Measurements from ENCODE around the gene POLR2J3.
"Not testable (repeated sequence)": the region's sequence is repeated elsewhere in the genome, so short reads cannot be mapped to it uniquely, and the experiment has no call there.

The POLR2J3 gene

GRCh38 chr7:102602317-102602716 is 29.9 kb upstream of the POLR2J3 start:
- H3K27ac Mint-ChIP-seq; H3K4me1 Mint-ChIP-seq (ENCODE audit: low read depth); intact Hi-C loops (cut with micrococcal nuclease); H3K9me3 Mint-ChIP-seq; H3K4me3 Mint-ChIP-seq; H3K27me3 Mint-ChIP-seq: not testable (repeated sequence)
- peaks cover 12% of the 10 kb centered on the region for H3K36me3 Mint-ChIP-seq (ENCODE audit: low read depth)

GRCh38 chr7:102599699-102600098 is 27.3 kb upstream of the POLR2J3 start:
- H3K27ac Mint-ChIP-seq; H3K27me3 Mint-ChIP-seq; H3K9me3 Mint-ChIP-seq; H3K36me3 Mint-ChIP-seq (ENCODE audit: low read depth); H3K4me3 Mint-ChIP-seq; H3K4me1 Mint-ChIP-seq (ENCODE audit: low read depth); intact Hi-C loops (cut with micrococcal nuclease): not testable (repeated sequence)

- H3K4me3 Mint-ChIP-seq; intact Hi-C loops (cut with micrococcal nuclease); H3K9me3 Mint-ChIP-seq; H3K27ac Mint-ChIP-seq; H3K27me3 Mint-ChIP-seq; H3K36me3 Mint-ChIP-seq (ENCODE audit: low read depth); H3K4me1 Mint-ChIP-seq (ENCODE audit: low read depth): not testable (repeated sequence)
Observed at GRCh38 chr7:102596036-102596435, 23.7 kb upstream of the POLR2J3 start.

DNA sequence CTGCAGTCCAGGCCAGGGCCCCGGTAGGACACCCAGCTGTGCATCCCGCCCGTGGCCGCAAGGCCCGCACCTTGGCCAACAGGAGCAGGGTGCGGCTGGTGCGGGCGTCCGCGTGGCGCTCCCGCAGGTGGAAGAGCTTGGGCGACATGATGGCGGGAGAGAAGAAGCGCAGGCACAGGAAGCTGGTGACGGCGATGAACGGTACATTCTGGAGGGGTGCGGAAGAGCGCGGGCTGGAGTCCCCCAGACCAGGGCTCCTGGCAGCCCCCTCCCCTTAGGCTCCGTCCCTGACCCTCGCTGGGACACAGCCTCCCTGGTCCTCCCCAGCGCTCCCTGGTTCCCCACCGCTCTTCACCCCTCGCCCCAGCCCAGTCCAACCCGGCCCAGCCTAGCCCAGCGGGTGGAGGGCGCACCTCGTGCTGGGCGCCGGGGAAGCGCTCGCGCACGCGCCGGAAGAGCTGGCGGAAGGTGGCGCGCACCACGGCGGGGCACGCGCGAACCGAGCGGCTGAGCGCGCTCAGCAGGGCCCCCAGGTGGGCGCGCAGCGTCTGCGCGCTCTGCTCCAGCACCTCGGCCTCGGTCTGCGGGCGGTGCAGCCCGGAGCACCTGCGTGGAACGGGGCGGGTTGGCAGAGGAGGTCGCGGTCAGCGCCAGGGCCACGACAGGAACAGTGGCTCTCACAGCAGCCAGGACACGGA is 21.4 kb upstream of the POLR2J3 start:
- intact Hi-C loops (cut with micrococcal nuclease); H3K4me3 Mint-ChIP-seq; H3K36me3 Mint-ChIP-seq (ENCODE audit: low read depth); H3K27me3 Mint-ChIP-seq; H3K9me3 Mint-ChIP-seq; H3K4me1 Mint-ChIP-seq (ENCODE audit: low read depth); H3K27ac Mint-ChIP-seq: not testable (repeated sequence)

GRCh38 chr7:102592477-102593019 is 20.2 kb upstream of the POLR2J3 start:
- H3K27ac Mint-ChIP-seq; H3K36me3 Mint-ChIP-seq (ENCODE audit: low read depth); H3K27me3 Mint-ChIP-seq; H3K9me3 Mint-ChIP-seq; H3K4me1 Mint-ChIP-seq (ENCODE audit: low read depth); intact Hi-C loops (cut with micrococcal nuclease); H3K4me3 Mint-ChIP-seq: not testable (repeated sequence)

- H3K27me3 Mint-ChIP-seq; H3K9me3 Mint-ChIP-seq; H3K4me1 Mint-ChIP-seq (ENCODE audit: low read depth); H3K36me3 Mint-ChIP-seq (ENCODE audit: low read depth); H3K4me3 Mint-ChIP-seq; H3K27ac Mint-ChIP-seq; intact Hi-C loops (cut with micrococcal nuclease): not testable (repeated sequence)
Observed at GRCh38 chr7:102589857-102590256, 17.5 kb upstream of the POLR2J3 start.

DNA sequence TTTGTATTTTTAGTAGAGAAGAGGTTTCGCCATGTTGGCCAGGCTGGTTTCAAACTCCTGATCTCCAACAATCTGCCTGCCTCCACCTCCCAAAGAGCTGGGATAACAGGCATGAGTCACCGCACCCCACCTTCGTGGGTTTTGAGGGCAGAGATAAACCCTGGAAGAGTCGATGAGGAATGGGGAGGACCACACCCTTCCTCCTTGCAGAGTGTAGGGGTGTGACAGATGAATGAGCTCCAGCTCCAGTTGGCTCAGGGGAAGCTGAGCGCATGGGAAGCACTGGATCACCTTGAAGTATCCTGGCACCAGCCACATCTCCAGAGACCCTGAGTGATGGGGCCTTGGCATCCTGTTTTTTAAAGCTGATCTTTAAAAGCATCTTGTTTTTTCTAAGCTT is 11.1 kb upstream of the POLR2J3 start:
- H3K27me3 Mint-ChIP-seq; intact Hi-C loops (cut with micrococcal nuclease); H3K4me1 Mint-ChIP-seq (ENCODE audit: low read depth); H3K36me3 Mint-ChIP-seq (ENCODE audit: low read depth); H3K27ac Mint-ChIP-seq; H3K4me3 Mint-ChIP-seq; H3K9me3 Mint-ChIP-seq: not testable (repeated sequence)

- H3K27ac Mint-ChIP-seq; H3K4me3 Mint-ChIP-seq; H3K4me1 Mint-ChIP-seq (ENCODE audit: low read depth); intact Hi-C loops (cut with micrococcal nuclease); H3K27me3 Mint-ChIP-seq; H3K36me3 Mint-ChIP-seq (ENCODE audit: low read depth); H3K9me3 Mint-ChIP-seq: not testable (repeated sequence)
Observed at GRCh38 chr7:102581722-102582121, 9.3 kb upstream of the POLR2J3 start.

GRCh38 chr7:102578486-102578885 is 6.1 kb upstream of the POLR2J3 start:
- H3K4me3 Mint-ChIP-seq; H3K4me1 Mint-ChIP-seq (ENCODE audit: low read depth); intact Hi-C loops (cut with micrococcal nuclease); H3K27ac Mint-ChIP-seq; H3K9me3 Mint-ChIP-seq; H3K27me3 Mint-ChIP-seq; H3K36me3 Mint-ChIP-seq (ENCODE audit: low read depth): not testable (repeated sequence)

- H3K27me3 Mint-ChIP-seq; intact Hi-C loops (cut with micrococcal nuclease); H3K4me3 Mint-ChIP-seq; H3K36me3 Mint-ChIP-seq (ENCODE audit: low read depth); H3K4me1 Mint-ChIP-seq (ENCODE audit: low read depth); H3K27ac Mint-ChIP-seq; H3K9me3 Mint-ChIP-seq: not testable (repeated sequence)
Observed at GRCh38 chr7:102577315-102578240, 5.2 kb upstream of the POLR2J3 start.

DNA sequence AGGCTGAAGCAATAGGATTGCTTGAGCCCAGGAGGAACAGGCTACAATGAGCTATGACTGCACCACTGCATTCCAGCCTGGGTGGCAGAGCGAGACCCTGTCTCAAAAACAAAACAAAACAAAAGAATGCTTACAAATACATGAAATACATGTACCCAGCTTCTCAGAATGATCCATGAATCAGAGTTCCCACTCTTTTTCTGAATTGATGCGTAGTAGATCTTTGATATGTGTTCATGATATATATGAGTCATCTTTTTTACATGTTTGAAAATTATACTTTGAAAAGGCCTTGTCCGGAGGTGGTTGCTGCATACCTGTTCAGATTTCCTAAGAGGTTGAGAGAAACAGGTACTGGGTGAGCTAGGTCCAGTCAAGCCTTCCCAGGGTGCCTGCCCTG is 4.0 kb upstream of the POLR2J3 start:
- H3K36me3 Mint-ChIP-seq (ENCODE audit: low read depth); intact Hi-C loops (cut with micrococcal nuclease); H3K27me3 Mint-ChIP-seq; H3K9me3 Mint-ChIP-seq; H3K4me3 Mint-ChIP-seq; H3K27ac Mint-ChIP-seq; H3K4me1 Mint-ChIP-seq (ENCODE audit: low read depth): not testable (repeated sequence)

- H3K4me3 Mint-ChIP-seq; H3K4me1 Mint-ChIP-seq (ENCODE audit: low read depth); H3K27ac Mint-ChIP-seq; intact Hi-C loops (cut with micrococcal nuclease); H3K9me3 Mint-ChIP-seq; H3K36me3 Mint-ChIP-seq (ENCODE audit: low read depth); H3K27me3 Mint-ChIP-seq: not testable (repeated sequence)
Observed at GRCh38 chr7:102574607-102575006, 2.2 kb upstream of the POLR2J3 start.

DNA sequence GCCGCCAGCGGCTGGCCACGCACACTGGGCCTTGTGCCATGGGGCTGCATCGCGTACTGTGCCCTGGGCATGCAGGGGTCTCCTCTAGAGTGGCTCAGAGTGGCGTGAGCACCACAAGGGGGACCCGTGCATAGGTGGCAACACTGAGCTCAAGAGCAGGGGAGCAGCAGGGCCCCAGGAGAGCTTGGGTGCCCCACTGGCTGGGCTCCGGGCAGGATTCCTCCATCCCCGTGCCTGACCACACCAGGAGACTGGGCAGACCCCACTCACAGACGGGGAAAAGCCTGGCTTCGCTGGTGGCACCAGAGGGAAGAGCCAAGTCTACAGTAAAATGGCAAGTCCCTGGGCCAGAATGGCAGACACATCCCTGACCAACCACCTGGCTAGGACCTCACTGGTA is 3.8 kb downstream of the POLR2J3 start:
- intact Hi-C loops (cut with micrococcal nuclease); H3K9me3 Mint-ChIP-seq; H3K27me3 Mint-ChIP-seq; H3K4me1 Mint-ChIP-seq (ENCODE audit: low read depth); H3K27ac Mint-ChIP-seq; H3K4me3 Mint-ChIP-seq: not testable (repeated sequence)
- H3K36me3 Mint-ChIP-seq (ENCODE audit: low read depth): peaks cover 12% of the 10 kb centered on the region

GRCh38 chr7:102550808-102551422 is 21.5 kb downstream of the POLR2J3 start, which contains the start of gene SPDYE2:
TSS of gene SPDYE2 (plus strand) at chr7:102551226. CDS start at chr7:102553256, 2,030 bp downstream.
- H3K27ac Mint-ChIP-seq; H3K27me3 Mint-ChIP-seq; intact Hi-C loops (cut with micrococcal nuclease); H3K9me3 Mint-ChIP-seq; H3K4me3 Mint-ChIP-seq; H3K36me3 Mint-ChIP-seq (ENCODE audit: low read depth); H3K4me1 Mint-ChIP-seq (ENCODE audit: low read depth): not testable (repeated sequence)
